IMR-90 (cell line): ENCODE measurements around the gene DNASE2B. TPM values are rescaled to one million over a fixed set of nuclear protein-coding genes. Genes with fewer than 3 reads are reported as not detected.
A peak's percentile ranks its signal among the peaks of the same experiment; 100 is the strongest.

Experiments
- ATAC-seq: fragments of 200-7000 bp; cut with Tn5 transposase; 2 replicates; pipeline ENCODE4 v1.9.1; 2020; ENCODE audit warnings: low read depth, mild to moderate bottlenecking, moderate library complexity
- BruUV-seq: library from RNA; stranded (reverse); fragments of 400-500 nt; replicated peaks from 2 replicates; lab custom pipeline; 2021; lab: Mats Ljungman, UMichigan
- CTCF ChIA-PET: fragments of 300-600 bp; formaldehyde crosslinking; extraction: SDS; loops from one replicate; lab custom pipeline; 2021; ENCODE audit warnings: antibody characterized with exemption; lab: Yijun Ruan, JAX
- POLR2A ChIA-PET: fragments of 300-600 bp; sonication (Branson Sonifier 250); formaldehyde crosslinking; loops from one replicate; lab custom pipeline; 2022; ENCODE audit warnings: antibody characterized with exemption; ENCODE audit not compliant: unreplicated experiment; lab: Charles Lee
- DNase-seq: peaks from one replicate; pipeline ENCODE4 v3.0.0; 2013
- H2AFZ ChIP-seq: replicated peaks from 2 replicates; pipeline ENCODE3; 2013; ENCODE audit warnings: low read length, mild to moderate bottlenecking; ENCODE audit not compliant: poor library complexity
- H2AK5ac ChIP-seq: 2 replicates; pipeline ENCODE4 v1.6.1; 2013; ENCODE audit warnings: low read depth, low read length, inconsistent platforms
- H2AK9ac ChIP-seq: replicated peaks from 2 replicates; pipeline ENCODE3; 2013; ENCODE audit warnings: mild to moderate bottlenecking, low read depth, low read length, moderate library complexity; ENCODE audit not compliant: poor library complexity
- H2BK120ac ChIP-seq: 2 replicates; pipeline ENCODE4 v1.6.1; 2013; ENCODE audit warnings: low read depth, low read length, inconsistent platforms
- H2BK15ac ChIP-seq: 3 replicates; pipeline ENCODE4 v1.6.1; 2013; ENCODE audit warnings: low read depth, low read length, inconsistent platforms
- H2BK20ac ChIP-seq: 2 replicates; pipeline ENCODE4 v1.6.1; 2013; ENCODE audit warnings: low read depth, mild to moderate bottlenecking, inconsistent platforms, low read length, moderate library complexity
- H2BK5ac ChIP-seq: 2 replicates; pipeline ENCODE4 v1.6.1; 2013; ENCODE audit warnings: mild to moderate bottlenecking, low read depth, low read length, inconsistent platforms; ENCODE audit not compliant: poor library complexity, severe bottlenecking
- H3K14ac ChIP-seq: replicated peaks from 2 replicates; pipeline ENCODE4 v1.6.1; 2013; ENCODE audit warnings: low read depth, low read length, inconsistent platforms
- H3K18ac ChIP-seq: 2 replicates; pipeline ENCODE4 v1.6.1; 2013; ENCODE audit warnings: low read depth, low read length, control low read depth
- H3K23ac ChIP-seq: 2 replicates; pipeline ENCODE4 v1.6.1; 2013; ENCODE audit warnings: low read depth, low read length, inconsistent platforms
- H3K27ac ChIP-seq: 2 replicates; pipeline ENCODE4 v1.5.1; 2013; ENCODE audit warnings: mild to moderate bottlenecking, control low read depth, low read length; ENCODE audit not compliant: insufficient read depth
- H3K27me3 ChIP-seq: 2 replicates; pipeline ENCODE4 v1.6.1; 2013; ENCODE audit warnings: low read length; ENCODE audit not compliant: control insufficient read depth, insufficient read depth
- H3K36me3 ChIP-seq: 2 replicates; pipeline ENCODE4 v1.6.1; 2013; ENCODE audit warnings: low read length, mixed read lengths; ENCODE audit not compliant: control insufficient read depth, insufficient read depth
- H3K4ac ChIP-seq: 2 replicates; pipeline ENCODE4 v1.6.1; 2013; ENCODE audit warnings: low read depth, low read length, inconsistent platforms
- H3K4me1 ChIP-seq: 2 replicates; pipeline ENCODE4 v1.6.1; 2013; ENCODE audit warnings: low read length, mixed read lengths; ENCODE audit not compliant: control insufficient read depth, insufficient read depth
- H3K4me2 ChIP-seq: 2 replicates; pipeline ENCODE4 v1.6.1; 2013; ENCODE audit warnings: low read depth, mild to moderate bottlenecking, control low read depth, low read length, moderate library complexity
- H3K4me3 ChIP-seq: 2 replicates; pipeline ENCODE4 v1.5.1; 2013; ENCODE audit warnings: low read depth, mild to moderate bottlenecking, control low read depth, low read length, moderate library complexity; ENCODE audit not compliant: insufficient read depth
- H3K56ac ChIP-seq: 2 replicates; pipeline ENCODE4 v1.6.1; 2013; ENCODE audit warnings: low read length, inconsistent platforms; ENCODE audit not compliant: insufficient read depth; ENCODE audit errors: extremely low read depth
- H3K79me1 ChIP-seq, 2 experiments: 2 replicates each; pipeline ENCODE4 v1.6.1; 2013; ENCODE audit warnings: low read length in 2 of 2, inconsistent platforms in 1 of 2, low read depth in 1 of 2
- H3K9ac ChIP-seq: 2 replicates; pipeline ENCODE4 v1.6.1; 2013; ENCODE audit warnings: low read depth, low read length, control low read depth
- H3K9me1 ChIP-seq: 2 replicates; pipeline ENCODE4 v1.6.1; 2013; ENCODE audit warnings: low read length, inconsistent platforms; ENCODE audit not compliant: insufficient read depth
- H3K9me3 ChIP-seq: 2 replicates; pipeline ENCODE4 v1.6.1; 2013; ENCODE audit warnings: low read length; ENCODE audit not compliant: control insufficient read depth, insufficient read depth
- H4K20me1 ChIP-seq: 2 replicates; pipeline ENCODE4 v1.6.1; 2013; ENCODE audit warnings: low read length, inconsistent platforms; ENCODE audit not compliant: insufficient read depth
- H4K5ac ChIP-seq: 2 replicates; pipeline ENCODE4 v1.6.1; 2013; ENCODE audit warnings: mild to moderate bottlenecking, low read depth, low read length, control low read depth
- H4K8ac ChIP-seq, 2 experiments: 2 replicates each; pipeline ENCODE4 v1.6.1; 2013; ENCODE audit warnings: low read depth in 2 of 2, low read length in 2 of 2, control low read depth in 1 of 2, inconsistent platforms in 1 of 2
- H4K91ac ChIP-seq: 2 replicates; pipeline ENCODE4 v1.6.1; 2013; ENCODE audit warnings: low read depth, low read length, inconsistent platforms; ENCODE audit not compliant: insufficient read depth
- CEBPB ChIP-seq: IDR thresholded peaks from 2 replicates; pipeline ENCODE4 v1.6.1; 2012; ENCODE audit warnings: low read depth, low read length, improper control_type of control experiment
- CHD1 ChIP-seq: IDR thresholded peaks from 2 replicates; pipeline ENCODE4 v1.6.1; 2012; ENCODE audit warnings: low read depth, low read length, improper control_type of control experiment
- CTCF ChIP-seq: conservative IDR thresholded peaks from 2 replicates; pipeline ENCODE4 v1.5.1; 2012; ENCODE audit warnings: mild to moderate bottlenecking, low read depth, low read length, improper control_type of control experiment
- ELK1 ChIP-seq: fragments of 150-350 bp; IDR thresholded peaks from 2 replicates; pipeline ENCODE4 v1.6.1; 2016; ENCODE audit warnings: low read depth, mild to moderate bottlenecking, low read length, moderate library complexity, borderline replicate concordance
- FOS ChIP-seq: fragments of 150-350 bp; IDR thresholded peaks from 2 replicates; pipeline ENCODE4 v1.6.1; 2016; ENCODE audit warnings: low read depth, low read length
- MAFK ChIP-seq: IDR thresholded peaks from 2 replicates; pipeline ENCODE4 v1.6.1; 2012; ENCODE audit warnings: low read depth, low read length, improper control_type of control experiment
- MAZ ChIP-seq: IDR thresholded peaks from 2 replicates; pipeline ENCODE4 v1.6.1; 2012; ENCODE audit warnings: low read depth, mild to moderate bottlenecking, low read length, improper control_type of control experiment, moderate library complexity, borderline replicate concordance
- MXI1 ChIP-seq: IDR thresholded peaks from 2 replicates; pipeline ENCODE4 v1.6.1; 2012; ENCODE audit warnings: low read depth, mild to moderate bottlenecking, low read length, moderate library complexity, borderline replicate concordance
- NFE2L2 ChIP-seq: fragments of 150-350 bp; IDR thresholded peaks from 2 replicates; pipeline ENCODE4 v1.6.1; 2016; ENCODE audit warnings: low read depth, mild to moderate bottlenecking, low read length
- POLR2A ChIP-seq: IDR thresholded peaks from 2 replicates; pipeline ENCODE4 v1.6.1; 2012; ENCODE audit warnings: mild to moderate bottlenecking, low read depth, low read length
- RAD21 ChIP-seq: IDR thresholded peaks from 2 replicates; pipeline ENCODE4 v1.6.1; 2012; ENCODE audit warnings: low read length, improper control_type of control experiment
- RFX5 ChIP-seq: IDR thresholded peaks from 2 replicates; pipeline ENCODE4 v1.8.0; 2012; ENCODE audit warnings: low read depth, mild to moderate bottlenecking, low read length, moderate library complexity
- WGBS, 2 experiments: methylation state at CpG; one replicate each; pipeline versions ENCODE4 v1.1.5 to v1.1.7; 2013; ENCODE audit warnings: missing lambda C conversion rate in 2 of 2; ENCODE audit not compliant: insufficient read length in 1 of 2; ENCODE audit errors: extremely low coverage in 2 of 2; 5-methylcytosine and 5-hydroxymethylcytosine counted together
- dilution Hi-C: fragments of 300-500 bp; cut with HindIII; formaldehyde crosslinking; loops from one replicate; pipeline ENCODE4 v1.14.3; 2018; ENCODE audit warnings: low sequenced_read_pairs; ENCODE audit not compliant: unreplicated experiment
- in situ Hi-C: fragments of 300-500 bp; cut with MboI; formaldehyde crosslinking; loops from 3 replicates; pipeline ENCODE4 v1.14.3; 2019; ENCODE audit warnings: low sequenced_read_pairs, inconsistent platforms, mixed read lengths
- intact Hi-C: fragments of 100-400 bp; cut with micrococcal nuclease; formaldehyde crosslinking; loops from 2 replicates; pipeline ENCODE4 v1.10.0; 2022
- polyA plus RNA-seq, 3 experiments: library from polyadenylated mRNA; depleted of rRNA; stranded (reverse); fragments of >200 nt; gene quantifications; 2 replicates each; pipeline ENCODE4 v1.2.3, GENCODE V29; 2012; ENCODE audit warnings: low replicate concordance in 1 of 3
- total RNA-seq: library from RNA; depleted of rRNA; stranded (reverse); fragments of >200 nt; gene quantifications from 2 replicates; pipeline ENCODE4 v1.2.3, GENCODE V29; 2012
- TF ChIP-seq, protein P1 (sequence below): fragments of 150-350 bp; IDR thresholded peaks from 2 replicates; pipeline ENCODE4 v1.6.1; 2017; ENCODE audit warnings: mild to moderate bottlenecking, antibody characterized with exemption, low read length, low read depth

Gene DNASE2B
- total and polyA plus RNA-seq, 2 of the 4 experiments (the other 2 are of a cell fraction), result not detected

DNA sequence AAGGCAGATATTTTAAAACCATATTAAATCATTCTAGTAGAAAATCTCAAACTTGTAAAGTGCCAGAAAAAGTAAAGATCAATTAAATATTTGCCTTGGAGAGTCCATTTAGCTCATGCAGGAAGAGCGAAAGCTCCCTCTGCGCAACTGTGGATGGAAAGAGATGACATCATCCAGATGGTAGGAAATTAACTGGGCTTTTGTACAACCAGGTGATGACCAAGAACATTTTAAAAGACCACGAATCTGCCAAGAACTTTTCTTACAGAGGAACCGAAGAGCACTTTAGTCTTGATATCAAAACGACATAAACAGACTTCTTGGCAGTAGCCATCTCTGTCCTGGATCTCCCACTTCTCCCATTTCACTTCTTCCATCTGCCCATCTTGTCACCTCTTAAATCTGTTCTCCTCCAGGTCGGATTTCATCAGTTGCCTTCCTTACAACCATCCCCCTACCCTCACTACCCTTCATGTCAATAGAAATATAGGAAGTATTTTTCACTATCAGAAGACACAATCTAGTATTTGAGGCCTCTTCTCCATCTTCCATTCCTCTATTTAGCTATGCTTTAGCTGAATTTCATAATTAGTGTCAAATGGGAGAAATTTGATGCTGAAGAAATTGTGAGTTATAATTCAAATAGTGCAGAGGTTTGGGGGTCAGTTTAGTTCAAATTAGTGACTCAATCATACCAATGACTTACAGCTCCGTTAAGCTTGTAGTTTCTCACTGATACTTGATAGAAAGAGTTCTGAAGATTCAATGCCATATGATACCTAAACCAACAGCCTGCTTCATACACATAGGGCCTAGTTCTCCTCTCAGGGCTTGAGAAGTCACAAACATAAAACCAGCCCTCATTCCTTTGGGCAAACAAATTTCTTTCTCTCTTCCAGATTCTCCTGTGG lies 22.0 kb upstream of the DNASE2B start:
- Histone ChIP-seq H4K5ac (peak overlapping the region; percentile 44; the same call in 1 of the 2 replicates), H2BK5ac (peak overlapping the region; percentile 17), H3K9ac (no peak overlapping the region), H3K18ac (peak overlapping the region; percentile 68; the same call in 1 of the 2 replicates), H3K79me1 (no peaks in the 10 kb centered on the region), H4K91ac (0 out of 2 replicates have a peak overlapping the region, but pooled peaks have one; percentile 12), H3K27ac (no peak overlapping the region), H3K4ac (0 out of 2 replicates have a peak overlapping the region, but pooled peaks have one; percentile 9), H3K9me3 (no peaks in the 10 kb centered on the region), H3K4me1 (peaks cover 20% of the 10 kb centered on the region), H4K8ac (peak overlapping the region in 1 of 2 experiments; percentile 20; a peak in 1 of 4 replicates), H3K14ac (0 out of 2 replicates have a peak overlapping the region, but pooled peaks have one; percentile 33), H2AFZ (no peak overlapping the region), H3K56ac (no peak overlapping the region), H2BK120ac (peak overlapping the region; percentile 43), H3K36me3 (no peaks in the 10 kb centered on the region), H3K9me1 (peaks cover 5% of the 10 kb centered on the region), H2BK15ac (peak overlapping the region; percentile 39; the same call in 1 of the 3 replicates), H3K27me3 (no peaks in the 10 kb centered on the region), H3K4me3 (no peak overlapping the region), H4K20me1 (no peaks in the 10 kb centered on the region), H3K23ac (no peak overlapping the region; the same call in 1 of the 2 replicates), H2AK9ac (no peak overlapping the region), H2BK20ac (peak overlapping the region; percentile 3; the same call in 1 of the 2 replicates), H2AK5ac (no peak overlapping the region), H3K4me2 (no peak overlapping the region)
- in situ Hi-C loops (no loop called here), intact Hi-C loops (loop anchor here (5.0 kb wide), 3 partner anchors 56 to 124 kb away; partner anchors contain the start of gene SAMD13), dilution Hi-C loops (no loop called here)
- 92% methylated on average over 5 of the region's 7 CpGs; no CpG with 5 or more reads in 1 of the 2 experiments for WGBS, 2 experiments
- BruUV-seq, result no TSS peak
- CTCF ChIA-PET, result interaction anchor here (0.9 kb wide), 1 partner anchor 11 kb away, joined by 3 read pairs; no protein-coding TSS in a partner anchor
- no peak for ATAC-seq
- POLR2A ChIA-PET, result no interaction called here
- peak; percentile 37 for DNase-seq
- TF ChIP-seq FOS (no peak), CEBPB (no peak), RFX5 (no peak), ELK1 (no peak), RAD21 (no peak), MAZ (no peak), MXI1 (no peak), NFE2L2 (no peak), CHD1 (no peak), CTCF (no peak), POLR2A (no peak), MAFK (no peak)
- TF ChIP-seq, protein P1, sequence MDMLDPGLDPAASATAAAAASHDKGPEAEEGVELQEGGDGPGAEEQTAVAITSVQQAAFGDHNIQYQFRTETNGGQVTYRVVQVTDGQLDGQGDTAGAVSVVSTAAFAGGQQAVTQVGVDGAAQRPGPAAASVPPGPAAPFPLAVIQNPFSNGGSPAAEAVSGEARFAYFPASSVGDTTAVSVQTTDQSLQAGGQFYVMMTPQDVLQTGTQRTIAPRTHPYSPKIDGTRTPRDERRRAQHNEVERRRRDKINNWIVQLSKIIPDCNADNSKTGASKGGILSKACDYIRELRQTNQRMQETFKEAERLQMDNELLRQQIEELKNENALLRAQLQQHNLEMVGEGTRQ, result no peak
